Measurements from ENCODE around the gene SLC6A3.
A peak's percentile ranks its signal among the peaks of the same experiment; 100 is the strongest.

The SLC6A3 gene

GRCh38 chr5:1344975-1345838, 100.0 kb downstream of the SLC6A3 start, which contains the start of gene CLPTM1L:
Gene CLPTM1L, minus strand, starts transcription at chr5:1345099. Its CDS starts 258 bp downstream, at chr5:1344841.
- DNase-seq: peak; percentile 86

DNA sequence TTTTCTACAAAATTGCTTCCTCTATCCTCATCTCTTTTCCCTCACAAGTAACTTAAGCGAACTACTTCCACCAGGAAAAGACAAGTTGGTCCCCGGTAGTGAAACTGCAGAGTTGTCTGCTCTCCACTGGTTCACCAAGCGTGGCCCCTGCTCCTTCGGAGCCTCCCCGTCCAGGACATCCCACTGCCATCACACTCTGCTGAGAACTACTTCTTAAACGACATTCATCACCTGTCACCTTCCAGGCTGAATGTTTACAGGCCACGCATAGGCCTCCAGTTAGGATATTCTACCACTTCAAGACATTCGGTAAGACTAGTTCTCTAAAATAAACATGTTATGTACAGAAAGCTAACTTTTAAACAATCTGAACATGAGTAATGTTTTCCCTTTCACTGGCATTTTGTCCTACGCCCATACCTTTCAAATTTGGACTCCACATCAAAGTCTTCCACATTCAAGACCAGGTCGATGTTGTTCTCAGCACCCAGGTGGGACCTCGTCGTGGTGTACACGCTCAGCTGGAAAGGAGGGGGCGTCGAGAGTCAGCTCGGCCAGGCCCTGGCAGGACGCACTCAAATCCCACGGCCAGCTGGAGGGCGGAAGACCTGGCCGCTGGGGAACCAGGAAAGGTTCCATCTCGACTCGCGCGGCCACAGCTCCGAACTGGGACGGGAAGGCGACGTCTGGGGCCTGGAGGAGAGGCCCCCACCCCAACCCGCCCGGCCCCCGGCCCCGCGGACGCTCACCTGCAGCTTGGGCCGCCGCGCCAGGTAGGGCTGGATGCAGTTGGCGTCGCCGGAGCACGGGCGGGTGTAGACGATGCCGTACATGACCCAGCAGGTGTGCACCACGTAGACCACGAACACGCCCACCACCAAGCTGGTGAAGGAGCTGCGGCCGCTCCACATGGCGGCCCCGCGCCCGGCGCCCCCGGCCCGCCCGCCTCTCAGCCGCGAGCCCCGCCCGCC, 101.0 kb downstream of the SLC6A3 start:
- no peak for DNase-seq

DNA sequence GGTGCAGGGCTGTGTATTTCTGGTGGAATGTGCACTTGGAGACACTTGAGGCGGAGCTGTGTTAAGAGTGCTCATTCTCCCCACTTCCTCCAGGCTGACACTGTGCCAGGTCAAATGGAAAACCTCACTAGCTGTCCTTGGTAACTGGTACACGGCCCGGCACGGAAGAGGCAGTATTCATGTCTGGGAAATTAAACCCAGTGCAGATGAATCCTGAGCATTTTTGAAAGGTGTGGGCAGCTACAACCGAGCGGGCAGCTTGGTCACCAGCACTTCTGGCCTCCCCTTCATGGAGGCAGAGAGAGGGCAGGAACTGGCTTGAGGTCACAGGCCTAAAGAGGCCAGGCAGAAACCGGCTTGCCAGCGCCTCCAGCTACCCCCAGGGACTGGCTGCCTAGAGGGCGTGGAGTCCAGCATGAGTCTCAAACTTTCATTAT, 101.9 kb downstream of the SLC6A3 start:
- DNase-seq: no peak
